ENCODE measurements around the gene KCNQ4.

- TF ChIP-seq, protein P1, sequence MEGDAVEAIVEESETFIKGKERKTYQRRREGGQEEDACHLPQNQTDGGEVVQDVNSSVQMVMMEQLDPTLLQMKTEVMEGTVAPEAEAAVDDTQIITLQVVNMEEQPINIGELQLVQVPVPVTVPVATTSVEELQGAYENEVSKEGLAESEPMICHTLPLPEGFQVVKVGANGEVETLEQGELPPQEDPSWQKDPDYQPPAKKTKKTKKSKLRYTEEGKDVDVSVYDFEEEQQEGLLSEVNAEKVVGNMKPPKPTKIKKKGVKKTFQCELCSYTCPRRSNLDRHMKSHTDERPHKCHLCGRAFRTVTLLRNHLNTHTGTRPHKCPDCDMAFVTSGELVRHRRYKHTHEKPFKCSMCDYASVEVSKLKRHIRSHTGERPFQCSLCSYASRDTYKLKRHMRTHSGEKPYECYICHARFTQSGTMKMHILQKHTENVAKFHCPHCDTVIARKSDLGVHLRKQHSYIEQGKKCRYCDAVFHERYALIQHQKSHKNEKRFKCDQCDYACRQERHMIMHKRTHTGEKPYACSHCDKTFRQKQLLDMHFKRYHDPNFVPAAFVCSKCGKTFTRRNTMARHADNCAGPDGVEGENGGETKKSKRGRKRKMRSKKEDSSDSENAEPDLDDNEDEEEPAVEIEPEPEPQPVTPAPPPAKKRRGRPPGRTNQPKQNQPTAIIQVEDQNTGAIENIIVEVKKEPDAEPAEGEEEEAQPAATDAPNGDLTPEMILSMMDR (IDR thresholded peaks at IDR 0.05; ENCODE audit: poor library complexity, severe bottlenecking) = no peak
- TF ChIP-seq EP300 (conservative IDR thresholded peaks at IDR 0.05; ENCODE audit: poor library complexity, severe bottlenecking) (no peak), RAD21 (conservative IDR thresholded peaks at IDR 0.05) (no peak), SMC3 (conservative IDR thresholded peaks at IDR 0.05; ENCODE audit: poor library complexity) (no peak)
Measured at GRCh38 chr1:40806240-40806639, 22.7 kb downstream of the KCNQ4 start.
